COR-L47 (cell line): ENCODE results near the gene TRIP12.
"Not testable (repeated sequence)": the region's sequence is repeated elsewhere in the genome, so short reads cannot be mapped to it uniquely, and the experiment has no call there.

Experiments
- DNase-seq: peaks from one replicate; lab custom pipeline; 2025; lab: John Stamatoyannopoulos, UW

The TRIP12 gene

GRCh38 chr2:229831805-229832509, 89.9 kb downstream of the TRIP12 start:
- no peak for DNase-seq

- DNase-seq: no peak
These were observed 96.3 kb downstream of the TRIP12 start for GRCh38 chr2:229825476-229825875.

GRCh38 chr2:229821316-229821715, 100.5 kb downstream of the TRIP12 start:
- DNase-seq: no peak

- DNase-seq: no peak
These were observed 103.6 kb downstream of the TRIP12 start for GRCh38 chr2:229818230-229818629.

GRCh38 chr2:229815858-229816257, 106.0 kb downstream of the TRIP12 start:
- no peak for DNase-seq

GRCh38 chr2:229815342-229815741, 106.5 kb downstream of the TRIP12 start:
- DNase-seq: no peak

GRCh38 chr2:229810786-229811185, 111.0 kb downstream of the TRIP12 start:
- no peak for DNase-seq

GRCh38 chr2:229805559-229805958, 116.2 kb downstream of the TRIP12 start:
- no peak for DNase-seq

GRCh38 chr2:229802785-229803184, 119.0 kb downstream of the TRIP12 start:
- no peak for DNase-seq

GRCh38 chr2:229800997-229801754, 120.6 kb downstream of the TRIP12 start:
- DNase-seq: no peak

- DNase-seq: no peak
These were observed 123.2 kb downstream of the TRIP12 start for GRCh38 chr2:229798446-229799155.

GRCh38 chr2:229795058-229795457, 126.8 kb downstream of the TRIP12 start:
- no peak for DNase-seq

GRCh38 chr2:229794636-229795035, 127.2 kb downstream of the TRIP12 start:
- DNase-seq: no peak

- DNase-seq: not testable (repeated sequence)
These were observed 135.5 kb downstream of the TRIP12 start for GRCh38 chr2:229786289-229786688.

GRCh38 chr2:229784791-229785190, 137.0 kb downstream of the TRIP12 start:
- no peak for DNase-seq

- DNase-seq: no peak
These were observed 138.6 kb downstream of the TRIP12 start for GRCh38 chr2:229783108-229783721.

- DNase-seq: no peak
These were observed 140.7 kb downstream of the TRIP12 start for GRCh38 chr2:229780856-229781773.

GRCh38 chr2:229779650-229780049, 142.2 kb downstream of the TRIP12 start:
- DNase-seq: no peak

GRCh38 chr2:229777716-229778115, 144.1 kb downstream of the TRIP12 start:
- DNase-seq: no peak

GRCh38 chr2:229775614-229776313, 146.0 kb downstream of the TRIP12 start:
- no peak for DNase-seq

- no peak for DNase-seq
These were observed 147.6 kb downstream of the TRIP12 start for GRCh38 chr2:229774237-229774636.
